HG03139 (cell line): ENCODE results near the gene BAIAP2L2.

Experiments used
- ATAC-seq: cut with Tn5 transposase; IDR thresholded peaks from one replicate; pipeline ENCODE4 v1.9.1; 2021; ENCODE audit not compliant: unreplicated experiment

Gene BAIAP2L2

GRCh38 chr22:38107692-38108515 is 2.6 kb downstream of the BAIAP2L2 start:
- ATAC-seq = no peak

- no peak for ATAC-seq
Measured at GRCh38 chr22:38106814-38107578, 3.5 kb downstream of the BAIAP2L2 start.

- ATAC-seq = no peak
Measured at GRCh38 chr22:38104084-38104483, 6.4 kb downstream of the BAIAP2L2 start.

- ATAC-seq = no peak
Measured at GRCh38 chr22:38103641-38104040, 6.8 kb downstream of the BAIAP2L2 start.

- ATAC-seq = no peak
Measured at GRCh38 chr22:38098410-38099249, 11.9 kb downstream of the BAIAP2L2 start.

GRCh38 chr22:38097557-38098409 is 12.7 kb downstream of the BAIAP2L2 start:
- no peak for ATAC-seq

- ATAC-seq = no peak
Measured at GRCh38 chr22:38097058-38097457, 13.4 kb downstream of the BAIAP2L2 start.

- ATAC-seq = no peak
Measured at GRCh38 chr22:38089474-38089851, 21.0 kb downstream of the BAIAP2L2 start.

GRCh38 chr22:38088629-38089473 is 21.6 kb downstream of the BAIAP2L2 start:
- no peak for ATAC-seq

- no peak for ATAC-seq
Measured at GRCh38 chr22:38087855-38088254, 22.6 kb downstream of the BAIAP2L2 start.

- ATAC-seq = no peak
Measured at GRCh38 chr22:38086942-38087341, 23.5 kb downstream of the BAIAP2L2 start.

GRCh38 chr22:38086001-38086845 is 24.3 kb downstream of the BAIAP2L2 start:
- ATAC-seq = no peak

GRCh38 chr22:38085501-38085900 is 25.0 kb downstream of the BAIAP2L2 start:
- ATAC-seq = no peak

- ATAC-seq = no peak
Measured at GRCh38 chr22:38085056-38085455, 25.4 kb downstream of the BAIAP2L2 start.

- ATAC-seq = no peak
Measured at GRCh38 chr22:38083931-38084631, 26.4 kb downstream of the BAIAP2L2 start, which contains the start of gene SLC16A8. Gene SLC16A8, minus strand, starts transcription at chr22:38084184. Its CDS starts 1,311 bp downstream, at chr22:38082873.

- ATAC-seq = no peak
Measured at GRCh38 chr22:38082986-38083710, 27.3 kb downstream of the BAIAP2L2 start.
